Measurements from ENCODE around the gene GALT.
"Not testable (repeated sequence)": the region's sequence is repeated elsewhere in the genome, so short reads cannot be mapped to it uniquely, and the experiment has no call there.

Gene GALT

GRCh38 chr9:34627716-34628655 lies 18.5 kb upstream of the GALT start:
- DNase-seq (ENCODE audit: low read depth, low spot score), result no peak

- no peak for DNase-seq (ENCODE audit: low read depth, low spot score)
Observed at GRCh38 chr9:34628656-34629490, 17.6 kb upstream of the GALT start, which contains the start of gene ARID3C. TSS of gene ARID3C (minus strand) at chr9:34629066. CDS start at chr9:34628014, 1,052 bp downstream.

GRCh38 chr9:34629491-34629808 lies 17.0 kb upstream of the GALT start:
- no peak for DNase-seq (ENCODE audit: low read depth, low spot score)

DNA sequence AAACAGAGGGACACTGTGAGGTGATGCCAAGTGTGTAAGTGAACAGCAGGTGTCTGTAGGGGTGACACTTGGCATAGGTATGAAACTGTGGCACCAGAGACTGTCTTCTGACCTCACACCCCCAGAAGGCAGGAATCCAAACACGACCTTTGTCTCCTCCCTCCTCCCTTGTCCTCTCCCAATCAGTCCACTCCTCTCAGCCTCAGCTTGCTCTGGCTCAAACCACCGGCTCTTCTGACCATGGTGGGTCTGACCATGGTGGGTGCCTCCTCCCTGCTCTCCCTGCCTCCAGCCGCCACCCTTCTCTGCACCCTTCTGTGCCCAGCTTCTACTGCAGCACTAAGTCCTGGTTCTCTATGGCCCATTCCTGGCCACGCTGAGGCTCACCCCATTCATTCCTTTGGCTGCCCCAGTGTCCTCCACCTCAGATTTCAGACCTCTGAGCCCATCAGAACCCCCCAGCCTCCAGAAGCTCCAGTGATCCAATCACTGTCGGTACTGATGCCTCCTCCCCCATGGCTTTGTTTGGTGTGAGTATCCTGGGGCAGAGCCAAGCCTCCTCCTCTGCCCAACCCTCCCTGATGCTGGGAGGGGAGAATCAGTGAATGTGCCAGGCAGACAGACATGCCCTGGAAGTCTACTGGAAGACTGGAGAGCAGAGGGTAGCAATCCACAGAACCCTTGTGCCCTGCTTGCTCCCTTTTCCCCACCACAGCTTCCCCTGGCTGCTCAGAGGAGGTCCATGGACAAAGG lies 15.9 kb upstream of the GALT start:
- DNase-seq (ENCODE audit: low read depth, low spot score), result no peak

DNA sequence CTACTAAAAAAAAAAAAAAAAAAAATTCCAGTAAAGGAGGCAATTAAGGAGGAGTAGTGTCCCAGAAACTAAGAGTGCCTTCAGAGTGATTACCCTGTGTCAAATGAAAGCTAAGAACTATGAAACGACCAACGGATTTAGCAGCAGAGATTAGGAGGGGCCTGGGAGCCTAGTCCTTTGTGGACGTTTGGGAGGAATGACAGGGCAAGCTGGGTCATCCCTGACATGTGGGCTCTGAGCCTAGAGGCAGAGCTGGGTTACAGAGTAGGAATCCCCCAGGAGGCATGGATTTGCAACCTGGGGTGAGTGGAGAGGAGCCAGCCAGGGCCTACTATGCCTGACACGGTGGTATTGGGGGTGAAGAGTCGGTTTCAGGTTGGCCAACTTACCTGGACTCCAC lies 13.3 kb upstream of the GALT start:
- DNase-seq (ENCODE audit: low read depth, low spot score), result no peak

DNA sequence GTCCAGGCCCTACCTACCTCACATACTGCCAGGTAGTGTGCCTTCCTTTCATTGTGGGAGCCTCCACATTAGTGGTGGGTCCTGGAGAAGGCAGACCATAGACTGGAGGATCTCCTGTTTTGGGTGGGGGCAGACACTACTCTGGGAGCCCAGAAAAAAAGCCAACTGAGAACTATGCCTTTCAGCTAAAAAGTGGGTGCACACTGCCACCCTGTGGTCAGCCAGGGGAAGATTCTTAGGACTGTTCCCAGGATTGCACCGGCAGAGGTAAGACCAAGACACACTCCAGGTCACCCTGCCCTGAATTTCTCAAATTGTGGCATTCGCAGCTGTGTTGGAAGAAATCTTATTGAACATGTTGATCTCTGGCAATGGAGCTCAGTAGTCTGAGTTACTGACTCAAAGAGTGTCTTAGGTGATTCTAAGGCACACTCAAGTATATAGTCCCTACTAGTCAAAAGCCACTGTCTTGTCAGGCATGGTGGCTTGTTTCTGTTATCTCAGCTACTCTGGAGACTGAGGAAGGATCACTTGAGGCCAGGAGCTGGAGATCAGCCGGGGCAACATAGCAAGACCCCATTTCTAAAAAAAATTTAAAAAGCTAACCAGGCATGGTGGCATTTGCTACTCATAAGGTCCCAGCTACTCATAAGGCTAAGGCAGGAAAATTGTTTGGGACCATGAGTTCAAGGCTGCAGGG lies 12.5 kb upstream of the GALT start:
- DNase-seq (ENCODE audit: low read depth, low spot score), result no peak

DNA sequence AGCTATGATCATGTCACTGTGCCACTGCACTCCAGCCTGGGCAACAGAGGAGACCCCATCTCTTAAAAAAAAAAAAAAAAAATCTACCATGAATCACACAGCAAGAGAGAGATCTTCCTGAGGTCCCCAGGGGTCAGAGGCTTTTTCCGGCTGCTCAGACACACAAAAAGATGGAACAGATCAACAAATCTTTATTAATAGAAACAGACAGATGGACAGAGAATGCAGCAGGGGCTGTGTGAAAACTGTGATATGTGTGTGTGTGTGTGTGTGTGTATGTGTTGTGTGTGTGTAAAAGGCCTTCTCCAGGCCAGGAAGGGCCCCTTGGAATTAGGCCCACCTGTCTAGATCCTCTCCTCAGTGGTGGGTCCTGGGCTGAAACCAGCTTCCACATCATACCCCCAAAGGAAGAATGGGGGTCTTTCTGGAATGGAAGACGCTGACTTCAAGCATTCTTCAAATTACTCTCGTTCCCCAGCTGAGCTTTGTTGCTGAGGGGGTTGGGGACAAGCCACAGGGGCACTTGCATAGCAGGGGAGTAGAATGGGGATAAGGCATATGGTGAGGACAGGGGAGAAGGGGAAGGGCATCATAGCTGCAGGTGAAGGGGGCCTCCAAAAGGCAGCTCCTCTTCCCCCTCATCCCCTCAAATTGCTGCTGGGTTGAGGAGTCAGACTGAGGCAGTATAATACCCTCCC lies 11.8 kb upstream of the GALT start:
- DNase-seq (ENCODE audit: low read depth, low spot score), result no peak

DNA sequence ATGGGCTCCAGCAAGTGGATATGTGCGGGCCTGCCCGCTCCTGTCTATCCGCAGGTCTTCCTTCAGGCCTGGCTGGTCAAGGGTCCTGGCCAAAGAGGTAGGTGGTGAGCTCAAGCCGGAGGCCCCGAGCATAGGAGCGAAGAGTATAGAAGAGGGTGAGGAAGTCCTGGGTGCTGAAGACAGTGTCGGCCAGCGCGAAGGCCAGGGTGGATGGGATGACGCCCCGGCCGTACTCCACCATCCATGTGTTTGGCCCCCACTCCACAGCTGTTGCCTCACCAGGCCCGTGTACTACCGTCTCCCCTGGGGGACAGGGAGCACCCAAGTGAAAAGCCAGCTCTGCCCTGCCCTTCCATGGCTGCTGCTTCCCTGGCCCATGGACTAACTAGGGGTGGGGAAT lies 10.9 kb upstream of the GALT start:
- DNase-seq (ENCODE audit: low read depth, low spot score), result no peak

GRCh38 chr9:34636791-34637355 lies 9.6 kb upstream of the GALT start:
- DNase-seq (ENCODE audit: low read depth, low spot score), result no peak

DNA sequence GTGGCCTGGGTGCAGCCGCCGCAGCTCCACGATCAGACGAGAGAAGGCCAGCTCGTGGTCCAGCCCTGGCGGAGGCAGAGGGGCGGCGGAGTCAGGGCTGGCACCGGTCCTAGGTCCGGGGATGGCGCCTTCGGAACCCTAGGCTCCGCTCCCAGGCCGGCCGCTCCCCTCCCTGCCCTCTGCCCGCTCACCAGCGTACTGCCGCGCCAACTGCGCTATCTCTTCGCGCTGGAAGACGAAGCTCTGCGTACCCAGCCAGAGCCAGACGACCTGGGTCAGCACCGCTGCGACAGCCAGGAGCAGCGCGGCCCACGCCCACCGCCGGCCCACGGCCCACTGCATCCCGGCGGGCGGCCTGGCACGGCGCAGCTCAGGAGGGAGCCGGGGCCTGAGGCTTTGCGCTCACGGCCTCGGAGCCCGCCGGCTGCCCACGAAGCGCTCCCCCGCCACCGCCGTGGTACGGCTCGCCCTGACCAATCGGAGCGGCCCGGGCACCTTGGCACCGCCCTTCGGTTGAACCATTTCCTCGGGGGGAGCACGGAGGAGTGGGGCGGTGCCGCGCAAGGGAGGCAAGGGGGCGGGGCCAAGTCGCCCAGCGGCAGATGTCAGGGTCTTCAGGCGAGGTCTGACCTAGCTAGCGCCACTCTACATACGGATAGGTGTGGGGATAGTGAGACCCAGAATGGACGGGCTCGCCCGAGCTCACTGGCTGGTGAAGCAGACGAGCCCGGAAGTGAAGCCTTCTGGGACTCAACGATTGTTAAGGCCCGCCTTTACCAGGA lies 8.9 kb upstream of the GALT start, which contains the start of gene SIGMAR1:
Gene SIGMAR1 (minus strand): TSS at position 432 of the 782 bp plus-strand sequence. CDS start 90 bp downstream, at position 342.
- DNase-seq (ENCODE audit: low read depth, low spot score), result peak; percentile 79

- no peak for DNase-seq (ENCODE audit: low read depth, low spot score)
Observed at GRCh38 chr9:34638138-34638445, 8.4 kb upstream of the GALT start.

DNA sequence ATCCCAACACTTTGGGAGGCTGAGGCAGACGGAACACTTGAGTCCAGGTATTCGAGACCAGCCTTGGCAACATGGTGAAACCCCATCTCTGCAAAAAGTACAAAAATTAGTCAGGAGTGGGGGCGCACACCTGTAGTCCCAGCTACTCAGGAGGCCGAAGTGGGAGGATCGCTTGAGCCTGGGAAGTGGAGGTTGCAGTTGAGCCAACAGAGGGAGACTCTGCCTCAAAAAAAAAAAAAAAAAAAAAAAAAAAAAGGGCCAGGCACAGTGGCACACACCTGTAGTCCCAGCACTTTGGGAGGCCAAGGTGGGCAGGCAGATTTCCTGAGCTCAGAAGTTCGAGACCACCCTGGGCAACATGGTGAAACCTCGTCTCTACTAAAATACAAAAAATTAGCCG lies 7.2 kb upstream of the GALT start:
- not testable (repeated sequence) for DNase-seq (ENCODE audit: low read depth, low spot score)

DNA sequence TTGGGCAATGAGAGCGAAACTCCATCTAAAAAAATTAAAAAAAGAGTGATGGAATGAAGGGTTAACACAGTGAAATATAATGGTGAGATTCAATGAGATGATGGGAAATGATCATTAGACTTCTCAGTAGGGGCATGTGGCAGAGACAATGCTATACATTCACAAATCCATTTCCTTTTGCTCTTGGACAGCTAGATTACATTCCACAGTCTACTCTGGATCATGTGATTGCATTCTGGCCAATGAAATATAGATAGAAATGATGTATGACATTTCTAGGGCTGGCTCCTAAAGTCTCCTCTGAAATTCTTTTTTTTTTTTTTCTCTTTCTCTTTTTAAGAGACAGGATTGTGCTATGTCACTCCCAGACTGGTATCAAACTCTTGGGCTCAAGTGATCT lies 3.8 kb upstream of the GALT start:
- DNase-seq (ENCODE audit: low read depth, low spot score), result no peak

- no peak for DNase-seq (ENCODE audit: low read depth, low spot score)
Observed at GRCh38 chr9:34644766-34645314, 1.6 kb upstream of the GALT start.

DNA sequence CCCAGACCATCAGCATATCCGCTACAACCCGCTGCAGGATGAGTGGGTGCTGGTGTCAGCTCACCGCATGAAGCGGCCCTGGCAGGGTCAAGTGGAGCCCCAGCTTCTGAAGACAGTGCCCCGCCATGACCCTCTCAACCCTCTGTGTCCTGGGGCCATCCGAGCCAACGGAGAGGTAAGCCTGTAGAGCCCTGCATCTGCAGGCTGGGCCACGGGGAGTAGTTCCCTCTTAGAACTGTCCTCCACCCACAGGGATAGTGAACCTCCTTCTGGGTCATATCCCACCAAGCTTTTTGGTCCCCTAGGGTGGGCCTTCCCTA lies 569 bp downstream of the GALT start:
- DNase-seq (ENCODE audit: low read depth, low spot score), result no peak

GRCh38 chr9:34647651-34648050 lies 1.2 kb downstream of the GALT start:
- DNase-seq (ENCODE audit: low read depth, low spot score), result no peak

- DNase-seq (ENCODE audit: low read depth, low spot score), result no peak
Observed at GRCh38 chr9:34648673-34649072, 2.2 kb downstream of the GALT start.

GRCh38 chr9:34650816-34651215 lies 4.3 kb downstream of the GALT start:
- no peak for DNase-seq (ENCODE audit: low read depth, low spot score)

DNA sequence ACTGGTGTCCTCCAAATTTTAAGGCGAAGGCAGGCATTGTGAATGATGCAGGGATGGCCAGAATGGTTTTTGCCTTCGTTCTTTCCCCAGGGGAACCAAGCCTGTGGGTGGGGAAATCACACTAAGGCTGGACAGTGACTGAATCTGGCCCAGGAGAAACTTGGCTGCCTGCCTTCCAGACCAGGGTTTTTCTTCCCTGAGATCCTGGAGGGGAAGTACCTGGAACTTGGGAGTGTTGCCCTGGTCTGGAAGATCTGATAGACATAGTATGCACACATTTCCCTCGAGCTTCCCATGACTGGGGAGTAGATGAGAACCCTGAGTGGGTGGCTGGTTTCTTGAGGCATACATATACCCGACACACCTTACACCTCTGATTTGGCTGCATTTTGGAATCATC lies 4.8 kb downstream of the GALT start:
- DNase-seq (ENCODE audit: low read depth, low spot score), result no peak
